ENCODE data around the gene FAM135A. TPM values are rescaled to one million over a fixed set of nuclear protein-coding genes. Genes with fewer than 3 reads are reported as not detected.
A peak's percentile ranks its signal among the peaks of the same experiment; 100 is the strongest.
"Not testable (repeated sequence)": the region's sequence is repeated elsewhere in the genome, so short reads cannot be mapped to it uniquely, and the experiment has no call there.

FAM135A gene
- total and polyA plus RNA-seq, 8 donors: 7.5 to 14.4 (median 8.4) TPM

- 74 to 82% methylated on average over 4 of the region's 4 CpGs for WGBS, 2 donors
Measured at GRCh38 chr6:70479236-70479635, 65.9 kb downstream of the FAM135A start.

GRCh38 chr6:70486638-70487037, 73.3 kb downstream of the FAM135A start:
- intact Hi-C loops (cut with DNase I); H3K36me3 ChIP-seq; ATAC-seq; H3K9me3 ChIP-seq; FAIRE-seq; H3K4me1 ChIP-seq; H3K27me3 ChIP-seq; DNase-seq; H3K4me3 ChIP-seq; H3K27ac ChIP-seq: not testable (repeated sequence)
- WGBS, 2 donors: 97 to 99% methylated on average over 9 of the region's 9 CpGs

More at GRCh38 chr6:70479236-70479635, 65.9 kb downstream of the FAM135A start:
- FAIRE-seq (no peak), DNase-seq (no peak), ATAC-seq (peak in 2 of 4 donors; percentile 73 to 79)
- no peak overlapping the region for H3K27ac ChIP-seq
- no peaks in the 10 kb centered on the region for H3K9me3 ChIP-seq
- no peak for TF ChIP-seq CTCF (IDR thresholded peaks at IDR 0.05)
- H3K4me3 ChIP-seq: no peak overlapping the region
- intact Hi-C loops (cut with DNase I): no loop called here
- H3K4me1 ChIP-seq: no peaks in the 10 kb centered on the region
- no peaks in the 10 kb centered on the region for H3K27me3 ChIP-seq
- H3K36me3 ChIP-seq: peaks cover 0 to 16% (median 0%) of the 10 kb centered on the region in 3 donors

GRCh38 chr6:70489364-70489763, 76.1 kb downstream of the FAM135A start:
- DNase-seq: no peak
- Histone ChIP-seq H3K36me3 (no peaks in the 10 kb centered on the region), H3K27me3 (no peaks in the 10 kb centered on the region), H3K4me3 (no peak overlapping the region), H3K4me1 (peaks cover 0 to 5% (median 0%) of the 10 kb centered on the region in 3 donors), H3K27ac (no peak overlapping the region), H3K9me3 (no peaks in the 10 kb centered on the region)
- no peak for FAIRE-seq
- intact Hi-C loops (cut with DNase I): no loop called here
- ATAC-seq: no peak
- 51 to 52% methylated on average over 3 of the region's 3 CpGs for WGBS, 2 donors
- no peak for TF ChIP-seq CTCF (IDR thresholded peaks at IDR 0.05)

- DNase-seq: no peak
- Histone ChIP-seq H3K27me3 (no peaks in the 10 kb centered on the region), H3K9me3 (no peaks in the 10 kb centered on the region), H3K36me3 (no peaks in the 10 kb centered on the region), H3K4me3 (no peak overlapping the region), H3K27ac (no peak overlapping the region), H3K4me1 (no peaks in the 10 kb centered on the region)
- WGBS, 2 donors: 92 to 97% methylated on average over 1 of the region's 1 CpG
- no peak for FAIRE-seq
- no peak for TF ChIP-seq CTCF (IDR thresholded peaks at IDR 0.05)
- ATAC-seq: no peak
- intact Hi-C loops (cut with DNase I): no loop called here
Measured at GRCh38 chr6:70494833-70495232, 81.5 kb downstream of the FAM135A start.

GRCh38 chr6:70495790-70496189, 82.5 kb downstream of the FAM135A start:
- H3K4me3 ChIP-seq; FAIRE-seq; intact Hi-C loops (cut with DNase I); H3K27me3 ChIP-seq; DNase-seq; H3K9me3 ChIP-seq; H3K36me3 ChIP-seq; H3K4me1 ChIP-seq; H3K27ac ChIP-seq; ATAC-seq: not testable (repeated sequence)
- WGBS, 2 donors: 94 to 99% methylated on average over 3 of the region's 3 CpGs

GRCh38 chr6:70502484-70502883, 89.2 kb downstream of the FAM135A start:
- TF ChIP-seq CTCF (IDR thresholded peaks at IDR 0.05): no peak

More at GRCh38 chr6:70502484-70502883, 89.2 kb downstream of the FAM135A start:
- intact Hi-C loops (cut with DNase I): no loop called here
- peaks cover 0 to 20% (median 11%) of the 10 kb centered on the region in 3 donors for H3K36me3 ChIP-seq
- no peak for FAIRE-seq
- H3K4me3 ChIP-seq: no peak overlapping the region
- no peak for ATAC-seq
- no peak for DNase-seq
- no peaks in the 10 kb centered on the region for H3K27me3 ChIP-seq
- H3K4me1 ChIP-seq: peaks cover 0 to 3% (median 0%) of the 10 kb centered on the region in 3 donors
- H3K27ac ChIP-seq: no peak overlapping the region
- 97 to 99% methylated on average over 3 of the region's 3 CpGs for WGBS, 2 donors
- peaks cover 0 to 7% (median 0%) of the 10 kb centered on the region in 4 donors for H3K9me3 ChIP-seq
